ENCODE data around the gene FA2H.

DNA sequence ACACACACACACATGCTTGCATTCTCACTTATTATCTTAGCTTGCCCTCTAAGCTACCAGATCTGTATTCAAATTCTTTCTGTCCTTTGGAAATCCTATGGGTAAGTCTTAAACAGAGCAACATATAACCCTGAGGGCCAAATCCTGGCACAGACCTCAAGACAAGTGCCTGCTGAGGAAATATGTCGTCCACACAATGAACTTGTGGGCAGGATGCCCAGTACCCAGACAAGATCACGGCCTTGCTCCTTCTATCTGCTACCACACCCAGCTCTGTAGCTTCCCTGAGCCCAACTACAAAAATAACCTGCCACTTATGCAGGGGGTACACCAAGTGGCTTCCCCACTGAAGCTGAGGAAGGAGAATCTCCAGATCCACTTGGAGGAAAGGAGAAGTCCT, 37.3 kb upstream of the FA2H start:
- no peak for TF ChIP-seq POLR2A (IDR thresholded peaks at IDR 0.05)
- TF ChIP-seq, protein P1, sequence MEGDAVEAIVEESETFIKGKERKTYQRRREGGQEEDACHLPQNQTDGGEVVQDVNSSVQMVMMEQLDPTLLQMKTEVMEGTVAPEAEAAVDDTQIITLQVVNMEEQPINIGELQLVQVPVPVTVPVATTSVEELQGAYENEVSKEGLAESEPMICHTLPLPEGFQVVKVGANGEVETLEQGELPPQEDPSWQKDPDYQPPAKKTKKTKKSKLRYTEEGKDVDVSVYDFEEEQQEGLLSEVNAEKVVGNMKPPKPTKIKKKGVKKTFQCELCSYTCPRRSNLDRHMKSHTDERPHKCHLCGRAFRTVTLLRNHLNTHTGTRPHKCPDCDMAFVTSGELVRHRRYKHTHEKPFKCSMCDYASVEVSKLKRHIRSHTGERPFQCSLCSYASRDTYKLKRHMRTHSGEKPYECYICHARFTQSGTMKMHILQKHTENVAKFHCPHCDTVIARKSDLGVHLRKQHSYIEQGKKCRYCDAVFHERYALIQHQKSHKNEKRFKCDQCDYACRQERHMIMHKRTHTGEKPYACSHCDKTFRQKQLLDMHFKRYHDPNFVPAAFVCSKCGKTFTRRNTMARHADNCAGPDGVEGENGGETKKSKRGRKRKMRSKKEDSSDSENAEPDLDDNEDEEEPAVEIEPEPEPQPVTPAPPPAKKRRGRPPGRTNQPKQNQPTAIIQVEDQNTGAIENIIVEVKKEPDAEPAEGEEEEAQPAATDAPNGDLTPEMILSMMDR (IDR thresholded peaks at IDR 0.05) = no peak
